Measurements from ENCODE around the gene TAF3.

The TAF3 gene

DNA sequence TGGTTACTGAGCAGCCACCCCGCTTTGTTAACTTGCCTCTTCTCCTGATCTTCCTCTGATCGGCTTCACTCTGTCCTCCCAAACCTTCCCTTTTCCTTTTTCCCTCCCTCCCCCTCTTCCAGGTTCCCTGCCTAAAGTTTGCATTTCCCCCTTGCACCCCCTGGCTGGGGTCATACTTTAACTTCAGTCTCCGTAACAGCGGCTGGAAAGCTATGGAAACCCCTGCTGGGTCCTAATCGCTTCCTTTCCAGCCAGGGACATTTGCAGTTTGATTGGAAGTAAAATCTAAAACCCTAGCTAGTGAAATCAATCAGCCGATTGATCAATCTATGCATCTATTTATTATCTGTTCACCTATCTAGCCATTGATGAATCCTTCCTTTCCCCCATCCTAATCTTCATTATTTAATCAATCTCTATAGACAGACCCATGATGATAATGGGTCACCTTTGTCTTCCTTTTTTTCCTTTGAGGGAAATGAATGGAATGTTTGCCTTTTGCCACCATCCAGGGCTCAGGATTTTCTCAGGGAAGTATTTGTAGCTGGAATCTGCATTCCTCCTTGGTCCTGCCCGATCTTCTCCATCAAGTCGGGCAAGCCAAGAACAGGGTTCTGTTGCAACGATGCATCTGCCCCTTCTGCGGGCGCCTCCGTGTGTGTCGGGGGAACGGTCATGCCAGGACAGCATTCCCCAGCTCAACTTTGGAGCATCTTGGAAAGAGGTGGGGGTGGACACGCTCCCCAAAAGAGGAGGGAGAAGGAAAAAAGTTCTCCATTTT, 245.0 kb downstream of the TAF3 start:
- FAIRE-seq (no peak), DNase-seq (ENCODE audit: insufficient read length, low spot score) (no peak)
- no peak for TF ChIP-seq POLR2A (IDR thresholded peaks at IDR 0.05; ENCODE audit: low read depth, low read length)

DNA sequence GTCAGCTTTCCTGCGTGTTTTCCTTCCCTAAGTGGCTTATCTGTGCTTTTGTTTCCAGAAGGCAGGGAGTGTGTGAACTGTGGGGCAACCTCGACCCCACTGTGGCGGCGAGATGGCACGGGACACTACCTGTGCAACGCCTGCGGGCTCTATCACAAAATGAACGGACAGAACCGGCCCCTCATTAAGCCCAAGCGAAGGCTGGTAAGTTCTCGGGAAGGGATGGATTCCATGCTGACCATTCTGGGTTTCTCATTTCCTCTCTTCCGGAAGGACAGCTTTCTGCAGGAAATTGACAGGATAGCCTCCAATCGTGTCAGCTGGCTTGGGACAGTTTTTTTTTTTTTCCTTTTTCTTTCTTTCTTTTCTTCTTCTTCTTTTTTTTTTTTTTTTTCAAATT, 245.6 kb downstream of the TAF3 start:
- no peak for FAIRE-seq

DNA sequence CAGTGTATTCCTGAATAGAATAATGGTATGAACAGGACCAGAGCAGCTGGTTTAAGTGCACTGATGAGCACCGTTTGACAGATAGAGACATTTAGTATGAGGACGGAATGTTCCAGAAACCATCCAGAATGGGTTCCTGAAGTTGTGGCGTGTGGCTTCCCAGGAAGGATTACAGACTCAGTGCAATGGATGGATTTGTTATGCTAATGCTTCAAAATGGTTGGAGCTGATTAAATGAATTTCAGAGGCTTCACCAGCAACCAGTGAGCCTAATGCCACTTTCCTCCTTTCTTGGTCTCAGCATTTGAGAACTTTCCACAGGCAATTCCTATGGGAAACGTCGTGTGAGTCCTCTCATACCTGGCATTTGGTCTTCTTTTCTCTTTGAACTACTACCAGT, 246.1 kb downstream of the TAF3 start:
- DNase-seq (ENCODE audit: insufficient read length, low spot score) (no peak), FAIRE-seq (no peak)
- no peak for TF ChIP-seq POLR2A (IDR thresholded peaks at IDR 0.05; ENCODE audit: low read depth, low read length)

More for the DNA sequence above, 245.6 kb downstream of the TAF3 start:
- TF ChIP-seq POLR2A (IDR thresholded peaks at IDR 0.05; ENCODE audit: low read depth, low read length) = no peak
- DNase-seq (ENCODE audit: insufficient read length, low spot score) = no peak

DNA sequence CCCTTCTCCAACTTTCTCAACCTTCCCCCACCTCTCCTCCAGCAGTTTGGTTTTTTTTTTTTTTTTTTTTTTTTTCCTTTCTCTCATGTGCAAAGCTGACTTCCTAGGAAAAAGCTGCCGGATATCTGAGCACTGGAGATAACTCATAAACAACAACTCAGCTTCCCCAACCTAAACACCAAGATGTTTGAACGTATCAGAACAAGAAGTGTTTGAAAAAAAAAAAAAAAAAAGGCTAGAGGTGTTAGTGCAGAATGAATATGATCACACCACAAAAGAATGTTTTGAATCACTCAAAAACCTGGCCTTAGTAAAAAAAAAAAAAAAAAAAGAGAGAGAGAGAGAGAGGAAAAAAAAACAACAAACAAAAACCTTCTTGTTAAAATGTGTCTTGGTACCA, 247.3 kb downstream of the TAF3 start:
- no peak for TF ChIP-seq POLR2A (IDR thresholded peaks at IDR 0.05; ENCODE audit: low read depth, low read length)
- FAIRE-seq (no peak), DNase-seq (ENCODE audit: insufficient read length, low spot score) (no peak)

DNA sequence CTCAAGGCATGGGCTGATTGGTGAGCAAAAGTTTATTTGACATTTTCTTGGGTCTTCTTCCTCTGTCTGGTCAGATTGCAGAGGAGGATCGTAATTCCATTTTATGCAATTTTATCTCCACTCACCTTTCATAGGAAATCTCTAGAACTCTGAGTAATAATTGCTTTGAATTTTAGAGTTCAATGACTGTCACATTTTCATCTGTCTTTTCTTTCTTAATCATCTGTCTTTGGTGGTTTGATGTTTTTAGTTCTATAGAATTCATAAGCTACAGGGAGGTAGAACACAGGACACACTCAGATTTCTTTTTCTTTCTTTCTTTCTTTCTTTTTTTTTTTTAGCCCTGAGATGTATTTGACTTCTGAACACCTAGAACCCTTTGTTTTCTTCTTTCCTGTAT, 247.8 kb downstream of the TAF3 start:
- DNase-seq (ENCODE audit: insufficient read length, low spot score) (no peak), FAIRE-seq (no peak)
- TF ChIP-seq POLR2A (IDR thresholded peaks at IDR 0.05; ENCODE audit: low read depth, low read length) = no peak
